ENCODE measurements around the gene CREB5.

The CREB5 gene

GRCh38 chr7:28862595-28863272, 450.4 kb downstream of the CREB5 start:
- no peak for TF ChIP-seq CTCF (conservative IDR thresholded peaks at IDR 0.05)
- H3K27ac ChIP-seq = no peak overlapping the region

- H3K27ac ChIP-seq = no peak overlapping the region
- no peak for TF ChIP-seq CTCF (conservative IDR thresholded peaks at IDR 0.05)
Observed at GRCh38 chr7:28865601-28866144, 453.4 kb downstream of the CREB5 start.

- no peak for TF ChIP-seq CTCF (conservative IDR thresholded peaks at IDR 0.05)
- H3K27ac ChIP-seq = no peak overlapping the region
Observed at GRCh38 chr7:28868712-28869111, 456.4 kb downstream of the CREB5 start.

GRCh38 chr7:28871077-28871476, 458.8 kb downstream of the CREB5 start:
- TF ChIP-seq CTCF (conservative IDR thresholded peaks at IDR 0.05) = no peak
- no peak overlapping the region for H3K27ac ChIP-seq

- no peak overlapping the region for H3K27ac ChIP-seq
Observed at GRCh38 chr7:28871631-28872030, 459.3 kb downstream of the CREB5 start.

GRCh38 chr7:28872226-28872625, 459.9 kb downstream of the CREB5 start:
- no peak overlapping the region for H3K27ac ChIP-seq

More at GRCh38 chr7:28871631-28872030, 459.3 kb downstream of the CREB5 start:
- no peak for TF ChIP-seq CTCF (conservative IDR thresholded peaks at IDR 0.05)

GRCh38 chr7:28873365-28873764, 461.0 kb downstream of the CREB5 start:
- H3K27ac ChIP-seq = no peak overlapping the region
- TF ChIP-seq CTCF (conservative IDR thresholded peaks at IDR 0.05) = no peak

More at GRCh38 chr7:28872226-28872625, 459.9 kb downstream of the CREB5 start:
- no peak for TF ChIP-seq CTCF (conservative IDR thresholded peaks at IDR 0.05)

All from VCaP (cell line).